SIG-M5 treated with dmso at 0.1 percent for 504 hours (cell line): ENCODE measurements around the gene CDK5RAP2.
A peak's percentile ranks its signal among the peaks of the same experiment; 100 is the strongest.
"Not testable (repeated sequence)": the region's sequence is repeated elsewhere in the genome, so short reads cannot be mapped to it uniquely, and the experiment has no call there.

Source experiments
- DNase-seq: peaks from one replicate; lab custom pipeline; 2025; ENCODE audit not compliant: unreplicated experiment; lab: John Stamatoyannopoulos, UW

CDK5RAP2 gene

DNA sequence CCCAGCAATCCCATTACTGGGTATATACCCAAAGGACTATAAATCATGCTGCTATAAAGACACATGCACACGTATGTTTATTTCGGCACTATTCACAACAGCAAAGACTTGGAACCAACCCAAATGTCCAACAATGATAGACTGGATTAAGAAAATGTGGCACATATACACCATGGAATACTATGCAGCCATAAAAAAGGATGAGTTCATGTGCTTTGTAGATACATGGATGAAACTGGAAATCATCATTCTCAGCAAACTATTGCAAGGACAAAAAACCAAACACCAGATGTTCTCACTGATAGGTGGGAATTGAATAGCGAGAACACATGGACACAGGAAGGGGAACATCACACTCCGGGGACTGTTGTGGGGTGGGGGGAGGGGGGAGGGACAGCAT, 64.0 kb downstream of the CDK5RAP2 start:
- not testable (repeated sequence) for DNase-seq

DNA sequence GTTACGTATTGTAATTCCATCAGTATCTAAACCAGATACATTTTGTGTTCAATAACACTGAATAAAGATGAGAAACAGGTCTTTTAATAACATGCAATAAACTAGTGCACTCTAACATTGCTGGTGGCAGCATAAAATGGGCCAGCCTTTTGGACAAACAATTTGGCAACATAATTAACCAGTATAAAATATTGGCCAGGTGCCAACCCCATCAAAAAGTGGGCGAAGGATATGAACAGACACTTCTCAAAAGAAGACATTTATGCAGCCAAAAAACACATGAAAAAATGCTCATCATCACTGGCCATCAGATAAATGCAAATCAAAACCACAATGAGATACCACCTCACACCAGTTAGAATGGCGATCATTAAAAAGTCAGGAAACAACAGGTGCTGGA, 64.5 kb downstream of the CDK5RAP2 start:
- not testable (repeated sequence) for DNase-seq

DNA sequence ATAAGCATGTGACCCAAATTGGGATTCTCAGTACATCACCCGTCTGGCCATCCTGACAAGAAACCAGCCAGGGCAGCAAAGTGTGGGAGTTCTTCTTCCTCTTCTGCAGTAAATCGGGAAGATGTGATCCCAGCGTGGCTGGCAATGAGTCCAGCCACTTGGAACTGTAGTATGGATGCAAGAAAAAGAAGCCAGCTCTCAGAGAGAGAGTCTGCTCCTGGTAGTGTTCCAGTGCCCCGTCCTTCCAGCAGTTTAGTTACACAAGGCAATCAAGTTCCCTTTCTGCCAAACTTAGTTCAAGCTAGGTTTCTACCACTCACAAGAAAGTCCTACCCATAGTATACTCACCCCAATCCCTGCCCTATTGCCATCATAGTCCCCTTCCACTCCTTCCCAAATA, 65.6 kb downstream of the CDK5RAP2 start:
- no peak for DNase-seq

DNA sequence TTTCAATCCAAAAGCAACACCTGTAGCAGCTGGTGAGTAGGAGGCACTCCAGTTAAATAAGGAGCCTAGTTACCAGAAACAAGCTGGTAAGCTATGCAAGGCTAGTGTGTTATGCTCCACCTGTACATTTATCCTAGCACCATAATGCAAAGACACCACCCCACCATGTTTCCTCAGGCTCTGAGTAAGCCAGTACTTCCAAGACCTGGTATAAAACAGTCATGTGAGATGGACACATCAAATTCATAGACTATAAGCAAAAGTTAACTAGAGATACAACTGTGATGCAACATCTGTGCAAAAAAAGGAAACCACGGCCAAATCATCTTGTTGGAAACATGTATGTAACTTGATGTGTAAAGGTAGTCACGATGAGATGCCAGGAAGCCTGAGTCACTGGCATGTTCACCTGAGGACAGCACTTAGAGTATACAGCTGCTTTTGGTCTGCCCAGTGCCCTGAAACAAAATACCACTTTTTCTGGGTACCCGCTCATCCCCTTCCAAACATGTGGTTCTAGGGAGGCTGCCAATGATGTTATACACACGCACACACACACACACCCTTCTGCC, 66.1 kb downstream of the CDK5RAP2 start:
- no peak for DNase-seq

DNA sequence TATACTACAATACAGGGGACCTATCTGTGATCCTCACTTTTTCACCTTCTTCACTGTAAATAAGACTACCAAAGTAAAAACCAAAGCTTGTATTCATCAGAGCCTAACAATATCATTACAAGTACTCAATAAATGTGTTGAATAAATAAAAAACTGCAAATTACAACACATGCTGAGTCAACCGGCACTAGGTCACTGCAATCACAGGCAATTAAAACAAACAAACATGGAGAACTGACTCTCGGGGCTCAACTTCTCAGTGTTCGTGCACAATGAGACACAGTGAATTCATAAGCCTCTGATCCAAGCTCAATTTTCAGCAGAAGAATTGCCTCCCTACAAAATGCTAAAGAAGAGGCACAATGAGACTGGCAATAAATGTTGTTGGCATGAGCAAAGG, 69.2 kb downstream of the CDK5RAP2 start:
- no peak for DNase-seq

DNA sequence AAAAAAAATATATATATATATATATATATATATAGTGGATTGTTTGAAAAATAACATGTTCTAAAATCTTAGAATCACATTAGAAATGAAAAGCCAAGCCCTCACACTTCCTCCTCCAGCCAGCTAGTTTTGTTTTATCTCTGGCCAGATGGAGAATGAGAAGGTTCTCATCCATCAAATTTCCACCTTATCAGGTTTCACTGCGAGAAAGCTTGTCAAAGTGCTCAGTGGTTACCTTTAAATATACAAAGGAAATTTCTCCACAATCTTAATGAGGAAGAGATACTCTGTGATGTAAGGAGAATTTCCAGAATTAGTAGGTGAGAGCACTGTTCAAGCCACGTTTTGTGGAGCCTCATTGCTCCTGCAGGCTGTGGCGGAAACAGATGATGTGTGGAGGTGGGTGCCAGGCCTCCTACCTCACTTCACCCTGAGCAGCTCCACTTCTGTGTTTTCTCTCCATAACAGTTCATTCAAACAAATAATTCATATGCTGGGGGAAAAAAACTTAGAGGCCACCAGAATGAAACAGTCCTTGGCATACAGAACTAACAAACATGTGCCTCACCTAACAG, 71.9 kb downstream of the CDK5RAP2 start:
- no peak for DNase-seq

DNA sequence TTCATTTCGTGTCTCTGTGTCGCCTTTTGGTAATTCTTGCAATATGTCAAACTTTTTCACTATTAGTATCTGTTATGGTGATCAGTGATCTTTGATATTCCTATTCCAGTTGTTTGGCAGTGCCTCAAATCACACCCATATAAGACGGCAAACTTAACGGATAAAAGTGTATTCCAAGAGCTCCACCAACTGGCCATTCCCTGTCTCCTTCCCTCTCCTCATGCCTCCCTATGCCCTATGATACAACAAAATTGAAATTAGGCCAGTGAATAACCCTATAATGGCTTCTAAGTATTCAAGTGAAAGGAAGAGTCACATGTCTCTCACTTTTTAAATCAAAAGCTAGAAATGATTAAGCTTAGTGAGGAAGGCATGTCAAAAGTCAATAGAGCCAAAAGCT, 74.8 kb downstream of the CDK5RAP2 start:
- DNase-seq: no peak

DNA sequence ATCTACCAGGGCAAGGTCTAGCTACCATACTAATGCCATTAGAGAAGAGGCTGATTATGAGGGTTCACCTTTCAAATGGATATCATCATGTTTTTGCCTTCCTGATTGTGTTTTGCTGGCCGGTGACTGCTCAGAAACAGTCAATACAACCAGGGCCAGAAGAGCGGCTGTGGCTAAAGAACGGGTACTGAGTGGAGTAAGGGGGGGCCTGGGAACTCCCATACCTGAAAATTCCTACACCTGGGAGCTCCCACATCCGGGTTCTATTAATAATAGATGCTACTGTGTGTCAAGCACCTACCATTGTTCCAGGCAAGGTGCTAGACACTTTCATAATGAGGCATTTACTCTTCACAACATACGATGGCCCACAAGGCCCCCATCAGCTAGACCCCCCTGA, 79.2 kb downstream of the CDK5RAP2 start:
- no peak for DNase-seq

DNA sequence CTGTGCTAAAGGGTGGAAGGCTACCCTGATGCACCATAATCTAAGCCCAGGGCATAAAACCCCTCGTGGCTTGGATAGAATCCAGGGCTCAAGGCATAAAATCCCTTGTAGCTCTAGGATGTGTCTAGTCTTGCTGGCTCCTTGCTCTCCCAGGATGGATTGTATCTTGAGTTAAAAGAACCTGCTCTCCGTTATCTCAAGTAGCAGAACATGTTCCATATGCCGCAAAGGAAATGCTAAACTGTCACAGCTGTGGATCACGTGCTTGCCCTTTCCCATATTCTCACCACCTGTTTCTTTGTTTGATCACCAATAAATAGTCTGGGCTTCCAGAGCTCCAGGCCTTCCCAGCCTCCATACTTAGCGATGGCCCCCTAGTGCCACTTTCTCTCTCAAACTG, 82.1 kb downstream of the CDK5RAP2 start:
- DNase-seq: not testable (repeated sequence)

DNA sequence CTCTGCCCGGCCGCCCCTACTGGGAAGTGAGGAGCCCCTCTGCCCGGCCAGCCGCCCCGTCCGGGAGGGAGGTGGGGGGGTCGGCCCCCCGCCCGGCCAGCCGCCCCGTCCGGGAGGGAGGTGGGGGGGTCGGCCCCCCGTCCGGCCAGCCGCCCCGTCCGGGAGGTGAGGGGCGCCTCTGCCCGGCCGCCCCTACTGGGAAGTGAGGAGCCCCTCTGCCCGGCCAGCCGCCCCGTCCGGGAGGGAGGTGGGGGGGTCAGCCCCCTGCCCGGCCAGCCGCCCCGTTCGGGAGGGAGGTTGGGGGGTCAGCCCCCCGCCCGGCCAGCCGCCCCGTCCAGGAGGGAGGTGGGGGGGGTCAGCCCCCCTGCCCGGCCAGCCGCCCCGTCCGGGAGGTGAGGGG, 83.5 kb downstream of the CDK5RAP2 start:
- DNase-seq: not testable (repeated sequence)

DNA sequence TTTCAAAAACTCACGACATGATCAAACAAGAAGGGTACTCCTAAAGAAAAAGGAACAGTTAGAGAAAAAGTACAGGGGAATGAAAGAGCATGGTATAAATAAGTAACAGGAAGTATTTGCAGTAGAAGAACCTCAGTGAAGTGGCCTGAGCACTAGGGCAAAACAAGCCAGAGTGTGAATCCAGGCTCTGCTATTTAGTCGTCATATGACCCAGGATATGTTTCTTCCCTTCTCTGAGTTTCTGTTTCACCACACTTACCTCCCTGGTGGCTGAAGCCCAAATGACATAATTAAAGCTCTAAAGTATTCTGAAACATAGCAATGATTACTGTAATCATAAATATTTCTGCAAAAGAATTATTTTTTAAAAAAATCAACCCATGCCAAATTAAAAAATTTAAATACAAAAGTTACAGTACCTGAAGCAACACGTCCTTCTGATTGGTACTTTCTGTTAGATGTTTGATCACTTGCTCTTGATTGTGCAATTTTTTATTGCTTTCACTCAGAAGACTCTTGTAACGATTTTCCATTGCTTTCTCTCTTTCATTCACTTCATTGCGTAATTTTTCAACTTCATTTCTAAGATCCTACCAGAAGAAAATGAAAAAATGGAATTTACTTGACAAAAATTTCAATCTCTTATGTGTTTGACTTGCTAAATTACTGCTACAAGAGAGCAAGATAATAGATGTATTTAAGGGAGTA, 88.9 kb downstream of the CDK5RAP2 start:
- DNase-seq: peak; percentile 96

DNA sequence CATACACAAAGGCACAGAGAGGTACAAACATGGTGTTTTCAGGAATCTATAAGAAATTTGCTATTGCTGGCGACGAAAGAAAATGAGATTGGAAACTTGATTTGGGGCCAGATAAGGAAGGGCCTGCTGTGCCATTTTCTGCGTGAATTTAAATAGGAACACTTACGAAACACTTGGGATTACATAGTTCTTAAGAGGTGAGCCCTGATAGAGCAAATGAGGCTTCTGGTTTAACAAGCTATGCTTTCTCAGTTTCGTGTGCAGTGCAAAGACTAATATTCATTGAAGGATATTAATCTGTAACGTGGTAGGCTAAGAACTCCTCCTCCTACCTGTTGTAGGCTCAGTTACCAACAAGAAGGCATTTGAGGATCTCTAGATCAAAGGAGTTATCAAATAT, 93.1 kb downstream of the CDK5RAP2 start:
- DNase-seq: no peak

DNA sequence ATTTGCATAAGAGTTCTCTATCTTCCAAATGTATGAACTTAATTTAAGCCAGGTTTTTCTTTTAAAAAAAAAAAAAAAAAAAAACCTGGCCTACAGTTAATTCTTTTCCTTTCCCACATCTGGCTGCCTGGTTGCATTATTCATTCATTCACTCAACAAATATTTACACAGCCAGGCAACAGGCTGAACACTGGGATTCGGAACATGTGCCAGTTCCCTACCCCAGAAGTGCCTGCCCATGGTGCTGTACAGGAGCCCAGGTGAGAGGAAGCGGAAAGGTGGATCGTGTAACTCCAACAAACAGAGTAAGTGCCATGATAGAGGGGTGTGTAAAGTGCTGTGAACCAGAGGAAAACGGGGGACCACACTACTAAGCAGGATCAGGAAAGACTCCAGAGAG, 93.6 kb downstream of the CDK5RAP2 start:
- no peak for DNase-seq

DNA sequence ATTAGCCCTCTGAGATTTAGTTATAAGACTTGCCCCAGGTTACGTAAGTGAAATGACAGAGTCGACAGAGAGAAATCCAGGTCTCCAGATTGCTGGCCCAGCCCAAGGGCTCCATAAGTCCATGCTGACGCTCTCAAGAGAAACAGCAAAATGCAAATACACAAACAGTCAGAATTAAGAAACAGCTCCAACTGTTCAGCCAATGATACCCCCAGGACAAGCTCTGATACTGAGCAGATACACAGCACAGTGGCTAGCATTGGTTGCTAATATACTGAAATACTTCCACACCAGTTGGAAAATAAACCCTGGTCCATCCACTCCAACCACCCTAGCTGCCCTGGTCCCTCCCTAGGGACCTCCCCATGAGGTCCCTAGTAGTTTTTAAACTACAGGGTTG, 94.2 kb downstream of the CDK5RAP2 start:
- no peak for DNase-seq

DNA sequence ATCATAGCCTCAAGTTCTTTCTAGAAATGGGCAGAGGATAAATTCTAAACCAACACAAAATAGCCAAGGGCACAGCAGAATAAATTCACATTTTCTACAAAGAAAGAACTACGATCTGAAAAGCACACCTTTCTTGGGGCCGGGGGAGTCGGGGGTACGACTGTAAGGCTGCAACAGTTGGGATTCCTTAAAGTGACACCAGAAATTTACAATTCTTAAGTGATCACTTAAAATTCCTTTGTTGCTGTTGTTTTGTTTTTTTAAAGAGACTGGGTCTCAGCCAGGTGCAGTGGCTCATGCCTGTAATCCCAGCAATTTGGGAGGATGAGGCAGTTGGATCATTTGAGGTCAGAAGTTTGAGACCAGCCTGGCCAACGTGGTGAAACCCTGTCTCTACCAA, 95.8 kb downstream of the CDK5RAP2 start:
- DNase-seq: no peak

DNA sequence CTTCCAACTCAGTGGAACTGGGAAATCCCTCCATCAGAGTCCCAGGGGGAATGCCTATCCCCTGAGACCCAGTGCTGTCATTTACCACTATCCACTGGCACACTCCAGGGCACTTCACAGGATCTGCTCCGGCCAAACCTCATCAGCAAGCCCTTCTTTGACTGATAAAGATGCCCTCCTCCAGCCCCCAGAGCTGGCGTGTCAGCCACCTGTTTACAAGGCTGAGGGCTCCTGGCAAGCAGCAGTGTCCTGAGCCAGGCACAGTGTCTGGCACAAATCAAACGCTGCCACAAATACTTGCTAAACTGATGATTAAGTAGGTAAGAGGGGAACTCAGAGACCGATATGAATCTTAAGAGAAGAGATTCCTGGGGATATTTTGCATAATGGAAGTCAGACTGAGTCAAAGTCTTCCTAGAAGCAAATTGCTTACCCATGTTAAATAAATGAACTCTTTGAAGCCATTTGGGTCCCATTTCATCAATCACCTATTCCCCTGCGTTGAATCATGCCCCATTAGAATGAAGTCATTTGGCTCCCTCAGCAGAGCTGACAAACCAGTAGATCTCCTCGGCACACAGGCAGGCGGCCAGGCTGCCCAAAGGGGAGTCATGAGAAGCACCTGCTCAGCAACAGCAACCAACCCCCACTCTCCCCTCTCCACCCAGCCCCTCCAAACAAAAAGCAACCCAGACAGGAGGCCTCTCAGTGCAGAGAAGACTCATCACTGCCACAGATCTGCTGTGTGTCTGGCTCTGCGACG, 97.4 kb downstream of the CDK5RAP2 start:
- DNase-seq: no peak

DNA sequence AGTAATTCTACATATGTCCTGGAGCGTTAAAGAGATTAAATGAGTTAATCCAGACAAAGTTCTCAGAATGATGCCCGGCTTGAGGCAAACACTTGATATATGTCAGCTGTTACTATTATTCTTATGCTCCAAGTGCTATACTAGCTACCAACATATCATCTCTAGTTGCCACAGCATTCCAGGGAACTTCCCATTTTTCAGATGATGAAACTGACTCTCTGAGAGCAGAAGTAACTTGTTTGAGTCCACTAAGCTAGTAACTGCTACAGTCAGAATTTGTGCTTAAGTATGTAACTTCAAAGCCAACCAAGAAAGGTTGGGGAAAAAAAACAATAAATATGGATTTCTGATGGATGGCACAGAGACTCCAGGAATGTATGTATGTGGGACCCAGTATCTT, 98.1 kb downstream of the CDK5RAP2 start:
- DNase-seq: no peak

DNA sequence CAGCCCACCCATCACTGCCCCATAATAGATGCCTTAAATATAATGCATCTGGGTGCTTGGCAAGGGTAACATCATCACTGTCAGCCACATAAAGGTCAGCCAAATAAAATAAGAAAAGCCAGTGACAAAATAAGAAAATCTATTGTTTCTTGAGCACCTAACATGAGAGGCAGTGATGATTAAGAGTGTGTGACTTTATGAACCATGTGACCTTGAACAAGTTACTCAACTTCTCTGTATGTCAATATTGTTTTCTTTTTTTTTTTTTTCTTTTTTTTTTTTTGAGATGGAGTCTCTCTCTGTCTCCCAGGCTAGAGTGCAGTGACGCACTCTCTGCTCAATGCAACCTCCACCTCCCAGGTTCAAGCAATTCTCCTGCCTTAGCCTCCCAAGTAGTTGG, 98.7 kb downstream of the CDK5RAP2 start:
- no peak for DNase-seq

DNA sequence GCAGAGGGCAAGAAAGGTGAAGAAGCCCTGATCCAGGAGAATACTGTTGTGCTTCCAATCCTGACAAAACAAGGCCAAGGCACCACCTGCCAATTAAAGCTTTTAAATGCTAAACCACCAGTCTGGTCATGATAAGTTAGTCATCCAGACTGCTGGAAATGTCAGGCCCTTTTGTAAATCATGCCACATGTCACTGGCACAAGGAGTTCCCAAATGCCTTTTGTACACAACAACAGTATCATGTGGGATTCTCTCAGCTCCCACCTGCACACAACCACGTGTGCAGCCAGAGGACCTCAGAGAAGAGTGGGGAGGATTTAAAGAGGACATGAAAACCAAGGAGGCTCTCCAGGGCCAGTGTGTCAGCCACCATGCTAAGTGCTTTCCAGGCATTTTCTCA, 99.3 kb downstream of the CDK5RAP2 start:
- DNase-seq: no peak

DNA sequence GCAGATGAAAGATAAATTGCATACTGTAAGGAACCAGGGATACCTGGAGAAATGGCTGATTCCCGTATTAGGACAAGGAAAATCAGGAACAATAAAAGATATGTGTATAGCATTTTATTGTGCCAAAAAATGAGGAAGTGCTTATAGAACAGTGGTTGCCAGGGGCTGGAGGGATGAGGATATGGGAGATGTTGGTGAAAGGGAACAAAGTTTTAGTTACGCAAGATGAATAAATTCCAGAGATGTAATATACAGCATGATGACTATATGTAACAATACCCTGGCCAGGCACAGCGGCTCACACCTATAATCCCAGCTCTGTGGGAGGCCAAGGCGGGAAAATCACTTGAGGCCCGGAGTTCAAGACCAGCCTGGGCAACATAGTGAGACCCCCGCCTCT, 101.8 kb downstream of the CDK5RAP2 start:
- DNase-seq: peak; percentile 61

DNA sequence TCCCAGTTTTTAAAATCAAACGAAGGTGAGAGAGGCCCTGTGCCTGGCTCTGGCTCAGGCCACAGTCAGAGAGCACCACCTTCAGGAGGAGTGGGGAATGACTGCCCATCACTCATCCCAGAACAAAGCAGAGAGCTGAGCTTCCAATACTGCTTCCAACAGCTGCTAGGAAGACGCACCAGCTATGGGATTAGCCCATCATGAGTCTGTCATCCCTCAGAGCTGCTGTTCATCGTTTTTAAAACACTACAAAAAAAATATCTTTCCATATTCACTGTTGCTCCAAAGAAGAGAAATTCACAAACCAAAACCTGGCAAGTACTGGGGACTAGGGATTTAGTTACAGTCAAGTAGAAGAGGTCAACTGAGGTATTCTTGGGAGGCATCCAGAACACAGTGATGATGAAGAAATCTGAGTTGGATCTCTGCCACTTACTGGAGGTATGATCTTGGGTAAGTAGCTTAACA, 102.4 kb downstream of the CDK5RAP2 start:
- DNase-seq: peak; percentile 14

DNA sequence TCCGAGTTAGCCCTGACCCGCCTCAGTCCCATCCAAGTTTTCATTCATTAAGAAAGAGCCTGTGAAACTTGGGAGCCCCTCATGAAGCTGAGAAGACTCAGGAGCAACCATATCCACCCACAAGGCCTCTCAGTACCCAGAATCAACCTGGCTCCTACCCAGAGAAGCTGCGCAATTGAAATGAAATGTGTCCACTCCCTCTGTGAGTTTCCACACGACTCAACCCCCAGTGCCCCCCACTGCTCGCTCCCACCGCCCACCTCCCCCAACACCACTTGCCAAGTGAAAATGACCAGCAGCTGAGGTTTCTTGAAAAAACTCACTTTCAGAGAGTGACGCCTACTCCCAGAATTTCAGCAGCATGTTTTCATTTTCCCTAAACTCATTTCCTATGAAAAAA, 104.6 kb downstream of the CDK5RAP2 start:
- DNase-seq: no peak
